ENCODE measurements around the gene SLC22A23.

DNA sequence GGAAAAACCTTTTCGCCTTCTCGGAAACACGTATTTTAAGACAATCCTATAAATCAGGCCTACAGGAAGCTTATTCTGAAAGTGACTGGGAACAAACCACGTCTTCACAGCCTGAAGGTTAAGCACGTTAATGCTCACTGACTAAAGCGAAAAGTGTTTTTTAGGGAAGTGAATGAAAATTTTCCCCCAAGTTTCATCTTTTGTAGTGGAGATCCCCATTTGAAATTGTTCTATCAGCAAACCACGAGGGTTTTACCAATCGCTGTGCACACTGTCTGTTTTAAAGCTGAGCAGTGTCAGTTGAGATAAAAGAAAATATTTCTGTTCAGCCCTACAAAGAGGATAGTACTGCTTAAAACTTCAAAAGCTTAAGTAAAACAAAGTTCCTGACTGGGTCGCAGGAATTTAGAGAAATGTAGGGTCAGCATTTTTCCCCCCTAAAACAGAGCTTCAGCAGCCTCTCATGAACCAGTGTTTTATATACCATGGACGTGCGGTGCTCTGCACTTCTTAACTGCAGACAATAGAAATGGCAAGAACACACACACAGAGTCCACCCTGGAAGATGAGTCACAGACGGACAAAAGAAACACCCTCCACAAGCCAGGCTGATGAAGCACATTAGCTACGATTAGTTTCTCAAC is 34.9 kb downstream of the SLC22A23 start:
- TF ChIP-seq, protein P1, sequence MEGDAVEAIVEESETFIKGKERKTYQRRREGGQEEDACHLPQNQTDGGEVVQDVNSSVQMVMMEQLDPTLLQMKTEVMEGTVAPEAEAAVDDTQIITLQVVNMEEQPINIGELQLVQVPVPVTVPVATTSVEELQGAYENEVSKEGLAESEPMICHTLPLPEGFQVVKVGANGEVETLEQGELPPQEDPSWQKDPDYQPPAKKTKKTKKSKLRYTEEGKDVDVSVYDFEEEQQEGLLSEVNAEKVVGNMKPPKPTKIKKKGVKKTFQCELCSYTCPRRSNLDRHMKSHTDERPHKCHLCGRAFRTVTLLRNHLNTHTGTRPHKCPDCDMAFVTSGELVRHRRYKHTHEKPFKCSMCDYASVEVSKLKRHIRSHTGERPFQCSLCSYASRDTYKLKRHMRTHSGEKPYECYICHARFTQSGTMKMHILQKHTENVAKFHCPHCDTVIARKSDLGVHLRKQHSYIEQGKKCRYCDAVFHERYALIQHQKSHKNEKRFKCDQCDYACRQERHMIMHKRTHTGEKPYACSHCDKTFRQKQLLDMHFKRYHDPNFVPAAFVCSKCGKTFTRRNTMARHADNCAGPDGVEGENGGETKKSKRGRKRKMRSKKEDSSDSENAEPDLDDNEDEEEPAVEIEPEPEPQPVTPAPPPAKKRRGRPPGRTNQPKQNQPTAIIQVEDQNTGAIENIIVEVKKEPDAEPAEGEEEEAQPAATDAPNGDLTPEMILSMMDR (IDR thresholded peaks at IDR 0.05; ENCODE audit: low read depth, low read length), result no peak
- TF ChIP-seq EZH2phosphoT487 (IDR thresholded peaks at IDR 0.05; ENCODE audit: low read depth), result no peak

All from OCI-LY3 (cell line).